A549 treated with Hydrocortisone at 1 μM for 4 hours (cell line): ENCODE measurements around the gene EEF1AKMT1. TPM values are rescaled to one million over a fixed set of nuclear protein-coding genes. Genes with fewer than 3 reads are reported as not detected.

Source experiments
- total RNA-seq: library from RNA; stranded (reverse); fragments of 200-300 nt; extraction: Qiagen RNA extraction; gene quantifications from 5 replicates; pipeline ENCODE4 v1.2.3, GENCODE V29; 2022

Gene EEF1AKMT1
- total RNA-seq = 4.8 to 6.1 TPM (median 5.6 TPM) in 5 replicates

GRCh38 chr13:20773194-20774080 is at the start of gene EEF1AKMT1:
Gene EEF1AKMT1 (minus strand): TSS chr13:20773961. CDS start chr13:20757598, 16,363 bp downstream.

GRCh38 chr13:20702915-20703779 is 70.6 kb downstream of the EEF1AKMT1 start, which contains the start of gene IL17D:
Gene IL17D (plus strand): TSS chr13:20703699. CDS start chr13:20704002, 303 bp downstream.

Other genes with a start within 250 kb of the EEF1AKMT1 start
- 5.4 to 6.6 TPM (median 5.7 TPM) in 5 replicates for gene CRYL1, start 248.1 kb downstream of the EEF1AKMT1 start, total RNA-seq
- 8.4 to 10.6 TPM (median 8.9 TPM) in 5 replicates for gene IFT88, start 206.8 kb downstream of the EEF1AKMT1 start, total RNA-seq
- 0.88 to 1.7 TPM (median 1.3 TPM) in 5 replicates for gene IL17D, start 70.3 kb downstream of the EEF1AKMT1 start, total RNA-seq
- gene XPO4, start 128.8 kb upstream of the EEF1AKMT1 start, total RNA-seq = 4.7 to 8.0 TPM (median 6.2 TPM) in 5 replicates